ENCODE data around the gene PPP1R2.

Gene PPP1R2

GRCh38 chr3:195563317-195563716 is 20.2 kb upstream of the PPP1R2 start:
- no peak for DNase-seq

GRCh38 chr3:195559723-195560409 is 16.7 kb upstream of the PPP1R2 start:
- no peak for DNase-seq

- DNase-seq, result no peak
These were observed 15.5 kb upstream of the PPP1R2 start for GRCh38 chr3:195558602-195559001.

GRCh38 chr3:195557322-195557721 is 14.2 kb upstream of the PPP1R2 start:
- DNase-seq, result no peak

GRCh38 chr3:195556390-195556789 is 13.3 kb upstream of the PPP1R2 start:
- DNase-seq, result no peak

GRCh38 chr3:195555110-195555509 is 12.0 kb upstream of the PPP1R2 start:
- no peak for DNase-seq

GRCh38 chr3:195554458-195554857 is 11.3 kb upstream of the PPP1R2 start:
- DNase-seq, result no peak

GRCh38 chr3:195553268-195553667 is 10.1 kb upstream of the PPP1R2 start:
- DNase-seq, result no peak

GRCh38 chr3:195551381-195551978 is 8.4 kb upstream of the PPP1R2 start:
- no peak for DNase-seq

GRCh38 chr3:195550723-195551122 is 7.6 kb upstream of the PPP1R2 start:
- no peak for DNase-seq

- DNase-seq, result no peak
These were observed 6.9 kb upstream of the PPP1R2 start for GRCh38 chr3:195549931-195550519.

GRCh38 chr3:195548987-195549386 is 5.9 kb upstream of the PPP1R2 start:
- DNase-seq, result no peak

GRCh38 chr3:195548501-195548900 is 5.4 kb upstream of the PPP1R2 start:
- no peak for DNase-seq

GRCh38 chr3:195548006-195548405 is 4.9 kb upstream of the PPP1R2 start:
- no peak for DNase-seq

- DNase-seq, result peak; percentile 90
These were observed 3.0 kb upstream of the PPP1R2 start for GRCh38 chr3:195546130-195546560.

- no peak for DNase-seq
These were observed 1.5 kb upstream of the PPP1R2 start for GRCh38 chr3:195544634-195545033.

- DNase-seq, result no peak
These were observed 1.1 kb upstream of the PPP1R2 start for GRCh38 chr3:195544230-195544536.

GRCh38 chr3:195543500-195544229 is 540 bp upstream of the PPP1R2 start:
- no peak for DNase-seq

- DNase-seq, result peak; percentile 67
These were observed 818 bp downstream of the PPP1R2 start for GRCh38 chr3:195542316-195542697.

- no peak for DNase-seq
These were observed 2.6 kb downstream of the PPP1R2 start for GRCh38 chr3:195540511-195540910.

GRCh38 chr3:195540027-195540426 is 3.1 kb downstream of the PPP1R2 start:
- DNase-seq, result no peak

GRCh38 chr3:195539479-195539878 is 3.6 kb downstream of the PPP1R2 start:
- no peak for DNase-seq

GRCh38 chr3:195537995-195538394 is 5.1 kb downstream of the PPP1R2 start:
- DNase-seq, result no peak

GRCh38 chr3:195535293-195535692 is 7.8 kb downstream of the PPP1R2 start:
- no peak for DNase-seq

Data from suppressor macrophage treated with lipopolysaccharide for 4 hours (primary cell).